Hindlimb muscle (tissue), 1 donor: Measurements from ENCODE around the gene POC1B. TPM values are rescaled to one million over a fixed set of nuclear protein-coding genes. Genes with fewer than 3 reads are reported as not detected.

Experiments
- DNase-seq: peaks from one replicate; pipeline ENCODE4 v3.0.0-alpha.2; 2013
- polyA plus RNA-seq: library from polyadenylated mRNA; unstranded; fragments of 120-200 nt; gene quantifications from one replicate; pipeline ENCODE4 v1.2.1, GENCODE V29; 2013; ENCODE audit not compliant: insufficient read length

POC1B gene
- polyA plus RNA-seq, 1 donor: 7.5 TPM

DNA sequence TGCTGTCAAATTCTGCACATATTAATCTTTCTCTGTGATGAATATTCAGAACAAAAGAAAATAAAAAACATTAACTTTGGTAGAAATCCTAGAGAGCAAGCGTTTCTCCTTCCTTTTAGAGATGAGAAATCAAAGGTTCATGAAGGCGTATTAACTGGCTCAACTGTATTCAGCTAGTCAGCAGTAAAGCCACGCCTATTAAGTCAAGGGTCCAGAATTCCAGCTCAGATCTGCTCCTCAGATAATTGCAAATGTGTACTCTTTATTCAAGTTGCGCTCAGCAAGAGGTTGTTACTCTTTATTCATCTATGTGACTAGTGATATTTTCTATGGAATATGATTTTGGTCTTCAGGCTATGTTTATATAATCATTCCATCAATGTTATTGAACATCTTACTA lies 13.1 kb upstream of the POC1B start:
- DNase-seq: no peak

DNA sequence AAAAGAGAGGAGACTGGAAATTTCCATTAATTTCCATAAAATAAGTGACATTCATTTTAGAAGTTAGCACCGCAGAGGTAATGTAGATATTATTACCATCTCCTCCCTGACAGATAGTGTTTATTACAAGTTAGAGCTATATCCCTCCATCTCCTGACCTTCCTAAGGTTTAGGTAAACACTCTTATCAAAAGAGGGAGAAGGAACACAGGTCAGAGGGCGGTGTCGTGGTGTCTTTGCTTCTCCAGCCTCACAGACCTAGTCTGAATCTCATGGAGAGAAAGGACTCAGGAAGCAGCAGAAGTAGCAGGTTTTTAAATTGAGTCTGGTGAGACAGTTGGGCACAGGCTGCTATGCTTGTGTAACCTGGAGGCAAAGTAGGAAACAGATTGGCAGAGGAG lies 11.5 kb upstream of the POC1B start:
- no peak for DNase-seq

DNA sequence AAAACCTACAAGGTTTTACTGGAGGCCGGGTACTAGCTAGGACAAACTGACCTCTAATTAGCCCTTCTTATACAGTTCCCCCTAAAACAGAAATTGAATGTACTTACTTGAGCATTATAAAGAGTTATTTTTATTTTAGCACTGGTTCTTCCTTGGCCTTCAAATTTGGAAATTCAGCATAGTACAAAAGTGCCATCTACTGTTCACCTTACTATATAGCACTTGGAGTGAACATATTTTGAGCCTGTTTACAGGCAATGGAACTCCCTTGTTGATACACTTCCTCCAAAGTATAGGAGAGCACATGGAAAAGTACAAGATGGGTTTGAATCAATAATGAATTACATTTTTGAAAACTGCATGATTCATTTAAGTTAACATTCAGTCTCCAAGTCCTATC lies 3.9 kb upstream of the POC1B start:
- peak; percentile 36 for DNase-seq

DNA sequence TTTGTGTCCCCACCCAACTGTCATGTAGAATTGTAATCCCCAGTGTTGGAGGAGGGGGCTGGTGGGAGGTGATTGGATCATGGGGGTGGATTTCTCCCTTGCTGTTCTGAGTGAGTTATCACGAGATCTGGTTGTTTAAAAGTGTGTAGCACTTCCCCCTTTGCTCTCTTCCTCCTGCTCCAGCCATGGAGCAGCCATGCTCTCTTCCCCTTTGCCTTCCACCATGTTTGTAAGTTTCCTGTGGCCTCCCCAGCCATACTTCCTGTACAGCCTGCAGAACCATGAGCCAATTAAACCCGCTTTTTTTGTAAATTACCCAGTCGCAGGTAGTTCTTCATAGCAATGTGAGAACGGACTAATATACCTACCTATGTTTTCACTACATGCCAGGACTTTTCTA lies 2.6 kb upstream of the POC1B start:
- DNase-seq: no peak

DNA sequence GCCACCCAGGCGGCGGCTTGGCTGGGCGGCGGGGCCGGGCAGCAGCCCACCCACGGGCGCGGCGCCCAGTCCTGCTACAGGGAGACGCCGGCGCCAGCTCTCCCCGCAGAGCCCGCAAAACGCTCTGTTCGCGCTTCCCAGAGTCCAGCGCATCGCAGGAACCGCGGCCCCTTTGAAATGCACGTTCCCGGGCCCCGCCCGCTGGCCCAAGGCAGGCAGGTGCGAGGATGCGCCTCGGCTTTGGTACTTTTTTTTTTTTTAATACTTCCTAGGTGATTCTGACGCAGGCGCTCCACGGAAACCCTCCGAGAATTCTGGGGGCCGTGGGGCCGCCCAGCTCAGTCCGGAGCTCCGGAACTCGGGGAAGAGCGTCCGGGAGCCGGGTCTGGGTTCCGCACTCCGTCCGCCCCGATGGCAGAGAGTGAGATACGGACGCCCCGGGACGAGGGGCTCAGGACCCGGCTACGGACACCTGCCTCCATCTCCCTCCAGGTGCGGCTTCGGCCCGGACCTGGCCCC lies 483 bp downstream of the POC1B start:
- peak; percentile 65 for DNase-seq

DNA sequence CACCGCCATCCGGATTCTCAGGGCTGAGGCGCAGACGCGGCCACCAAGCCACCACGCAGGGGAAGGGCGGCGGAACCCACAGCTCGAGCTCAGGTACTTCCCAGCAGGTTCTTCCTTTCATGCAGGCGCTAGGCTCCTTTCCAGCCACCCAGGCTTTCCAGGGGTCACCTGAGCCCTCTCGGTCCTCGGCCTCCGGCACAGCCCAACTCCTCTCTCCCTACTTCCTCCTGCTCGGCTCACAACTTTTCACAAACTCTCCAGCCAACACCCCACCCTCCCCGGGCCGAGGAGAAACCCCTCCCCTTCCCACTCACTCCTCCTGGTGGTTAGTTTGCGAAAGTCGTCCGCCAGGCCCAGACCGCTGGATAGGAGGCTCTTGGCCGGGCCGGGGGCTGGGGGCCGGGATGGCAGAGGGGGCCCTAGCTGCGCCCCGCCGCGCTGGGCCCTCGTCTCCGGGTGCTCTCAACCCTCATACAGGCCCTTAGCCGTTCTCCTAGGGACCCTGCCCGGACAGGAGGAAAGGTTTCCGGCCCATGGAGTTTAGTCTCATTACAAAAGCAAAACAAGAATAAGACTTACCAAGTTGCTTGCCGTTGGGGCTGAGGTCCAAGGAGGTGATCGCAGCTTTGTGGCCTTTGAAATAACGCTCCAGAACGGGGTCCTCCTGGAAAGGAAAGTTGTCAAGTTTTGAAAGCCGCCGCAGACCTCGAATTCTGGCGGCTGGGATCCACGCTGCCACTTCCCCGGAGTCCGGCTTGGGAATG lies 1.1 kb downstream of the POC1B start, which contains the start of gene GALNT4:
GALNT4 (minus strand) TSS at position 256 of the 764 bp plus-strand sequence; CDS start at position 9, 247 bp downstream.
- DNase-seq: peak; percentile 91

DNA sequence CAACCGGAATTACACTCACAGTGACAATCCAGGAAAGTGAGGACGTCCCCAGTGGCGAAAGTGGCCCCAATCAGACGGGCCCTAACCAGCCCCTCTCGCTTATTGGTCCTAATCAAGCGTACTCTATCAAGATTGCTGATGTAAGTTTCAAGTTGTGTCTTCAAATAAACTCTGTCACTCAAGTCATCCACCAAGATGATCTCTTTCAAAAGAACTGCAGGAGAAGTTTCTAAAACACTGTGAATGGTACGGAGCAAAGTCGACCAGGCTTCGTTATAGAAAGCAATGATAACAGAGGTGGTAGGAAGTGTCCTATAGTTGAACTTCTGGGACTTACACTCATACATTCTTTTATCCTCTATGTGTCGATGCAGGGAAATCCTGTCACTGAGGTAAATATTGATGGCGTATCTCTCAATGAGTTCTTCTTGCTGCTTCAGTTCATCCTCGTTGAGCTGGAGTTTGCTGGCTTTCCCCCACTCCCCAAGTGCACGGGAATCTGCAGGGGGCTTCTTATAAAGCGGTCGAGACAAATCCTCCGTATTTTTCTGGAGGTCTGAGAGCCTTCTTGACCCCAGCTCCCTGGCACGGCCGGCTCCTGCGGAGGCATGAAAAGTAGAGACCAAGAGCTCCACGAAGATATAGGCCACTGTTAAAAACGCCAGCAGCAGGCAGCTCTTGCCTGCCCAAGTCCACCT lies 1.9 kb downstream of the POC1B start:
- no peak for DNase-seq

DNA sequence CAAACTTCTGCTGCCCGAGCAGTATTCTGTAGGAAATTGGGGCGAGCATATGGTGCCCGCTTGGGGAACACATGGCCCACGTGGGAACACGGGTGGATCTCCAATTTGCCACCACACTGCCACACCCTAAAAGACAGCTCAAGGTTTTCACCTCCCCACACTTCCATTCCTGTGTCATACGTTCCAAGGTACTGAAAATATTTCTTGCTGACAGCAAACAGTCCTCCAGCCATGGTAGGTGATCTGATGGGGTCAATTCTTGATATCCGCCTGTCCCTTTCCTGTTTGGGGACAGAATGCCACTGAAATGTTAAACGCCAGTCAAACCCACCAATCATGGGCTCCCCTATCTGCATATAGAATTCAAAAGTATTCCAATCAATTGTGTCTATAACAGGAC lies 2.5 kb downstream of the POC1B start:
- DNase-seq: no peak

DNA sequence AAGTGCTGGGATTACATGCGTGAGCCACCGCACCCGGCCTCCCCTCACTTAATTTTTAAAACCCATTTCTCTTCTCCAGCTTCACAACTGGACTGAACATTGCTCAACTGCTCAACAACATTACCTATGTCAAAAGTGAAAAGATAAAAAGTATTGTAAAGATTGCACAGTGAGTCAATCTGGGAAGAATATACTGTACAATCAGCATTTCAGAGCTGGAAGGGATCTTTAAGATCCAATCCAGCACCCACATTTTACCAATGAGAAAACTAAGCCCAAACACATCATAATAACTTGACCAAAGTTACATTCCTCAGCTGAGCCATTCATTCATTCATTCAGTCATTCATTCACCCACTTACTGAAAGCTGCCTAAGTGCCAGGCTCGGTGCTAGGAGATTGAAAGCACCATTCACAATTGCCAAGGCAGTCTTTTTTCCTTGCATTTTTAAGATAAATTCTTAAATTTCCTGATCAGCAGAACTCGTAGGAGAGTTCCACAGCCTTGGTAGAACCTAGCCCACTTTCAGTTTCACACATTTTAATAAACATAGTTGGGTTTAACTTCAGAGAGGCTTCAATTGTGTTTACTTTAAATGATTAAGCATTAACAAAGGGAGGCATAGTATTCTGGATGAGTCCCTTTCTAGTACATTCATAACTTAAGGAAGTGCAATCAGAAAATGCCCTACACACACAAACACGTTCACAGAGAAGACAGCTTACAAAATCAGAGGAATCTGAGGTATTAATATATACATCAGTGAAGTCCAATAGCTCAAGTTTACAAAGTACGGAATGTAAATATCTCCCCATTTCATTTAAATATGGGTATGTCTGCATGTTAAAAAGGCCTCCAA lies 4.3 kb downstream of the POC1B start:
- DNase-seq: no peak

DNA sequence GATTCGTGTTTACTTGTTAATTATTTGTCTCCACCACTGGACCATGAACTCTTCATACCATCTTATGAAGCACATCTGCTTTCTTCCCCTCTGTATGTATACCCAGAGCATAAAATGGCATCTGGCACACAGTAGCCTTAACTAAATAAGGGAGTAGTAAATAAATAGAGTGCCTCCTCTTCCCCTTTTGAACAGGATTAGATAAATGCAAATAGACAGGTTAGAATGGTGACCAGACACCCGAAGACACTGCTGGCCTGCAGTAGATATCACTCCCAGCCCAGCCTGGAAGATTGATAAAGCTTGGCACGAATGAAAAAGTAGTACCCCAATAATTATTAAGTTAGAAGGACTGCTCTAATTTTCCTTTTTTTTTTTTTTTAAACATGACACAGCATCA lies 8.1 kb downstream of the POC1B start:
- no peak for DNase-seq

DNA sequence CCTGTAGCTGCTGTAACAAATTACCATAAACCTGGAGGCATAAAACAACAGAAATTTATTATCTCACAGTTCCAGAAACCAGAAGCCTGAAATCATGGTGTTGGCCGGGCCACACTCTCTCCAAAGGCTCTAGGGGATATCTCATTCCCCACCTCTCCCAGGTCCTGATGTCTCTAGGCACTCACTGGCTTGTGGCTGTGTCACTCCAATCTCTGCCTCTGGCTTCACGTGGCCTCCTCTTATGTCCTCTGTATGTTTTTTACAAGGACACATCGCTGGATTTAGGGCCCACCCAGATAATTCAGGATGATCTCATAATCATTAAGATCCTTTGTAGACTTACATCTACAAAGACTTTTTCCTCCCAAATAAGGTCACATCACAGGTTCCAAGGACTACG lies 9.2 kb downstream of the POC1B start:
- DNase-seq: no peak

DNA sequence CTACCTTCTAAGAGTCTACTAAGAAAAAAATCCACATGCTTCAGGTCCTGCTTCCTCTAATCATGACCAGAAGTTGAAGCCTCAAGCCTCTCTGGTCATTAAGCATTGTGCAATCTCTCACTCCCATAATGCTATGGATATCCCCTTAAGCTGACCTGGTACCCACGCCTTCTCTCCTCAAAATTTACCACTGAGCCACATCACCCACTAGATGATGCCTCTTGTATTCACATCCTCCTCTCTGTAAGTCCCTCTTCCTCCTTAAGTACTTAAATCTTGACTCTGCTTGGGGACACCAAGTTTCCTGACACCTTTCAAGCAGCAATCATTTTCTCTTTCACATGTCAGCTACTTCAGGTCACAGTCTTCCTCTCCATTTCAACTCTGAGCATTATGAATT lies 11.1 kb downstream of the POC1B start:
- DNase-seq: no peak

DNA sequence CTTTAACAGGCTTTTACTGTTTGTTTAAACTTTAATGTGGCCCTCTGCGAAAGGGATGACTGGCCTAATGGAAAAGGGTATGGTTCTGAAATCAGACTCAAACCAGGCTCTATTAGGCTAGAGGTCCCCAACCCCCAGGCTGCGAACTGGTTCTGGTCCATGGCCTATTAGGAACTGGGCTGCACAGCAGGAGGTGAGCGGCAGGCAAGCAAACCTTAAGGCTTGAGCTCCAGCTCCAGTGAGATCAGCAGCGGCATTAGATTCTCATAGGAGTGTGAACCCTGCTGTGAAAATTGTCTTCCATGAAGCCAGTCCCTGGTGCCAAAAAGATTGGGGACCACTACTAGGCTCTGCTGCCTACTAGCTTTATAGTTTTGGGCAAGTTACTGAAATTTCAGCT lies 12.3 kb downstream of the POC1B start:
- no peak for DNase-seq

DNA sequence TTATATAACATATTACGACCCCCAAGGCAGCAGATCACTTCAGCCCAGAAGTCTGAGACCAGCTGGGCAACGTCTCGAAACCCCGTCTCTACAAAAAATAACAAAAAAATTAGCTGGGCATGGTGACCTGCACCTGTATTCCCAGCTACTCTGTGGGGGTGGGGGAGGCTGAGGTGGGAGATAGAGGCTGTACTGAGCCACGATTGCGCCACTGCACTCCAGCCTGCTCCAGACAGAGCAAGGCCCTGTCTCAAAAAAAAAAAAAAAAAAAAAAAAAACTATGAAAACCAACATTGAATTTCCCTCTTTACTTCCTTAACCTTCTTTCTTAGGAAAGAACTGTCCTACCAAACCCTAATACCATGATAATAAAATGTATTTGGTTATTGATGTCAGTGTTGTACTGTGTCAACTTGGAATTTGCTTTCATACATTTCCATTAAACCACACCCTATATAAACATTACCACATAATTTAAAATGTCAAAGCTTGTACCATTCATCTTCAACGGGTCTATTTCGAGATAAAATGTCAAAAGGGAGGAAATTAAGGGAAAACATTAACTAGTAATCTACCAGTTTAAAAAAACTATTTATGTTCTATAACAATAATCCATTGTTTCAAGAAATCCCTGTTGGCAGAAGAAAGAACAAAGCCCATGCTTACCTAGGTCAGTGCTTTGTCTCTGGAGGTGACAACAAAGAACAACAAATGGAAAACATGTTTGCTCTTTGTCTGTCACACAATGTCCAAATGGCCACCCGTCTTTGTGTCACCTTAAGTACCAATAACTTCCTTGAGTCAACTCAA lies 18.6 kb downstream of the POC1B start:
- no peak for DNase-seq

DNA sequence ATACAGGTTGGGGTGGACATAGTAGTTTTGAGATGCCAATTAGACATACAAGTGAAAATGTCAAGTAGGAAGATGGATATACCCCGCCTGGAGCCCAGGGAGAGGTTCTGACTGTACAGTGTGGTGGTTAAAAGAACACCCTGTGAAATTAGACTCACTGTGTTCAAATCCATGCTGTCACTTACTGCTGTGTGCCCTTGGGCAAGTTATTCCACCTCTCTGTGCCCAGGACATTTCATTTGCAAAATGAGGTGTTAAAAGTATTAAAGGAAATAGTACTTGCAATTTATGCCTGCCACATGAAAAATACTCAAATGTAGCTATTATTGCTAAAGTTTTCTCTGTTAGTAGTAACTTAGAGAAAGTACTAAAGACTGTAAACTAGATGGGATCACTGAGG lies 19.8 kb downstream of the POC1B start:
- no peak for DNase-seq

DNA sequence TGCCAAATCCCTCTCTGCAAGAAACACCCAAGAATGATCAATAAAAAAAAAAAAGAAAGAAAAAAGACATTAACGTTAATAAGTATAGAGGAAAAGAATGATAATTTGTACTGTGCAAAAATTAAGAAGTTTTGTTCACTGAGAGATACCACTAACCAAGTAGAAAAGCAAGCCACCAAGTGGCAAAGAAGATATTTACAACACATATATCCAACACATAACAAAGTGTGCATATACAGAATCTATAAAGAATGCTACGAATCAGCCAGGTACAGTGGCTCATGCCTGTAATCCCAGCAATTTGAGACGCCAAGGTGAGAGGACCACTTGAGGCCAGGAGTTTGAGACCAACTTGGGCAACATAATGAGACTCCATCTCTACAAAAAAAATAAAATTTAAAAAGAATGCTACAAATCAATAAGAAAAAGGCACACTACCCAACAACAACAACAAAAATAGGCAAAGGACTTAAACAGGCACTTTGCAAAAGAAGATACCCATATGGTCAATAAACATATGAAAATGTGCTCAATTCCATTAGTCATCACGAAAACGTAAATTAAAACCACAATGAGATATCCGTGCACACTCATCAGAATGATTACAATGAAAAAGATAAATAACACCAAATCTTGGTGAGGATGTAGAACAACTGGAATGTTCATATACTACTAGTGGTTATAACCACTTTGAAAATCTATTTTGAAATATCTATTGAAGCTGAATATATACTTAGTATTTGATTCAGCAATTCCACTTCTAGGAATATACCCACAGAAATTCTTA lies 21.1 kb downstream of the POC1B start:
- no peak for DNase-seq

DNA sequence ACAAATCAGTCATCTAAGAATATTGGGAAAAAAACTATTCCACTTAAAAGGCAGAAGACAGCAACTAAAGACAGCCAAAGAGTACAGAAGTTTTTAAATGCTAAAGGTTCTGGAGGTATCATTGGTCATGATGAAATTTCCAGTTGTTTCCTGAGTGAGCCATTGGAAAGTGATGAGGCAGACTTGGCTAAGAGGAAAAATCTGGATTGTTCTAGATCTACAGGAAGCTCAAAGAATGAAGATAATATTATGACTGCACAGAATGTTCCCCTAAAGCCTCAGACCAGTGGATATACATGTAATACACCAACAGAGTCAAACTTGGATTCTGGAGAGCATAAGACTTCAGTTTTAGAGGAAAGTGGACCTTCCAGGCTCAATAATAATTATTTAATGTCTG lies 24.1 kb downstream of the POC1B start:
- DNase-seq: no peak

DNA sequence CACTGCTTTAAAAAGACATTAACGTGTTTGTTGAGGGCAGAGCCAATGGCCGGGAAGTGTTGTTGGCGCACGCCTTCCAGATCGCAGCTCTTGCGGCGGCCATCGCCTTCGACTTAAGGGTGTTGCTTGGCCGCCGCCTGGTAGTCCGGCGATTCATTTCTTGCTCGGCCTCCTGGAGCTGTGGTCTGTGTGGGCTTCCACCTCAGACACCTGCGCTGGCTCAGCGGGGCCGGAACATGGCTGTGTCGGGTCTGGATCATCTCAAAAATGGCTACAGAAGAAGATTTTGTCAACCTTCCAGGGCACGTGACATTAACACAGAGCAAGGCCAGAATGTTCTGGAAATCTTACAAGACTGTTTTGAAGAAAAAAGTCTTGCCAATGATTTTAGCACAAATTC lies 26.0 kb downstream of the POC1B start:
- no peak for DNase-seq

DNA sequence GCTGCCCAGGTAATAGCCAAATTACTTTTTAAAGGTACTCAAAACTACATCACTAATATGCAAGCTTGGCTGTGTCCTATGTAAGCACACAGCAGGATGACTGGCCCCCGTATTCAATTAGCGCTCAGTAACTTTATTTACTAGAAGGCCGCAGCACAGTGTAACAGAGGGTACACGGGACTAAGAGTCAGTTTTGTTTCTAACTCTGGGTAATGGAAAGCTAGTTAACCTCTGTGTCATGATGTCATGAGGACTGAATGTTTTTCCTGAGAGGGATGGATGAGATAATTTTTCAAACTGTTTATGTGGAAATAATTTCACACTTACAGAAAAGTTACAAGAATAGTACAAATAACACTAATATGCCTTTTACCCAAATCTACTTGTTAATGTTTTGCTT lies 28.4 kb downstream of the POC1B start:
- no peak for DNase-seq

DNA sequence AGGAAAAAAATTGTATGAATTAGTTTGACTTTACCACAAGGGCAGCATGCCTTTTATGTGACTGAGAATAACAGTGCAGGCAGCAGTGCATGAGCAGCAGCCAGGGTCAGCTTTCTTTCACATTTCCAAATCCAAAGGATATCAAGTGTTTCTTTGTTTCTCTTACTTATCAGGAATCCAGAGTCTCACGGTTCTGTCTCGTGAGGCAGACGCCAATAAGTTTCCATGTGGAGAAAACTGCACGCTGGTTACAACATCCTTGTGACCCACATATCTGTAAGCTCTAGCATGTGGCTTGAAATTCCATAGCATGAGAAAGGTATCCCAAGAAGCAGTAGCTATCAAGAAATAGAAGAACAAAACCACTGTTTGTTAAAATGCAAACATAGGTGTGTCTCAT lies 28.8 kb downstream of the POC1B start:
- DNase-seq: no peak
